Measurements from ENCODE around the gene VPS4B. TPM values are rescaled to one million over a fixed set of nuclear protein-coding genes. Genes with fewer than 3 reads are reported as not detected.

Gene VPS4B
- total and polyA plus RNA-seq, 2 of the 8 experiments (the other 6 are each of a cell fraction or from before 2014, with no cell fraction given), result 7.2 to 45.3 TPM

DNA sequence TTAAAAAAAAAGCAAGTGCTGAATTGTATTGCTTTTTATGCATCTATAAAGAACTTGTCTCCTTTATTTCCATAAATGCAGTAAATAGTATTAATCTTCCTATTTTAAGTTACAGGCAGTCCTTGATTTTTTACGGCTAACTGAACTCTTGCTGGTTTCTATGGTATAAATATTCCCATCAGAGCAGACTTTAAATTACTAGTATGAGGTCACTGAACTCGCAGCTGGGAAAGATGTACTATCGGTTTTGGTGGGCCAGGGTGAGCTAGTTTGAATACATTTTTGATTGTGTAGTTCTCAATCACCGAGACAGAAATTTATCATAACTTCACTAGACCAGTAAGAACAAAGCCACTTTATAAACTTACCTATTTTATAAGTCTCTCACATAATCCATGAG, 34.4 kb downstream of the VPS4B start:
- Histone ChIP-seq H3K56ac (replicated peaks; ENCODE audit: insufficient read length, low read depth, low read length) (no peak overlapping the region), H3K23me2 (ENCODE audit: low read depth, low read length) (no peaks in the 10 kb centered on the region), H3K4me3 (ENCODE audit: extremely low read depth in 1 of 4, insufficient read depth in 2 of 4, low read depth in 3 of 4, low read length in 4 of 4) (no peak overlapping the region), H3K36me3 (ENCODE audit: control insufficient read depth in 2 of 4, insufficient read depth in 4 of 4, low read length in 3 of 4) (peaks cover 0 to 19% (median 4%) of the 10 kb centered on the region in 4 experiments; a peak in 2 of 8 replicates), H4K5ac (ENCODE audit: insufficient read length, low read depth, low read length) (no peak overlapping the region), H3K18ac (ENCODE audit: extremely low read depth, low read length) (no peak overlapping the region), H3K23ac (ENCODE audit: insufficient read length) (no peak overlapping the region), H3K79me1 (ENCODE audit: low read depth, low read length) (no peaks in the 10 kb centered on the region), H3K4ac (replicated peaks; ENCODE audit: insufficient read length, low read depth, low read length) (no peak overlapping the region), H2AFZ (ENCODE audit: low read length) (no peak overlapping the region), H2BK120ac (replicated peaks; ENCODE audit: low read depth, low read length) (no peak overlapping the region), H3K9me3 (ENCODE audit: insufficient read depth in 2 of 2, low read depth in 1 of 2, low read length in 1 of 2) (no peaks in the 10 kb centered on the region), H2AK5ac (ENCODE audit: low read depth, low read length) (no peak overlapping the region), H2BK12ac (ENCODE audit: low read depth, low read length) (no peak overlapping the region), H3K27me3 (replicated peaks in 1 of 4; ENCODE audit: control insufficient read depth in 3 of 4, extremely low read depth in 1 of 4, insufficient read depth in 3 of 4, low read length in 3 of 4) (no peaks in the 10 kb centered on the region), H3K27ac (ENCODE audit: low read depth, low read length) (no peak overlapping the region), H2BK15ac (ENCODE audit: low read length) (no peak overlapping the region), H2BK20ac (ENCODE audit: low read length) (no peak overlapping the region), H4K20me1 (replicated peaks in 1 of 2; ENCODE audit: control insufficient read depth in 1 of 2, insufficient read depth in 2 of 2, low read length in 2 of 2) (no peaks in the 10 kb centered on the region), H3K14ac (ENCODE audit: insufficient read length) (no peak overlapping the region), H3K4me2 (ENCODE audit: insufficient read depth in 1 of 2, low read depth in 2 of 2, low read length in 2 of 2) (no peak overlapping the region), H2BK5ac (ENCODE audit: low read depth, low read length) (no peak overlapping the region), H4K91ac (replicated peaks; ENCODE audit: insufficient read length, low read length) (no peak overlapping the region), H3K79me2 (ENCODE audit: control insufficient read depth in 1 of 2, insufficient read depth in 2 of 2, low read length in 2 of 2) (no peaks in the 10 kb centered on the region), H3K9ac (replicated peaks in 1 of 4; ENCODE audit: extremely low read depth in 1 of 4, low read depth in 3 of 4, low read length in 3 of 4) (no peak overlapping the region), H3K4me1 (replicated peaks in 1 of 4; ENCODE audit: control insufficient read depth in 3 of 4, insufficient read depth in 4 of 4, low read length in 3 of 4) (no peaks in the 10 kb centered on the region), H4K8ac (ENCODE audit: extremely low read depth, insufficient read depth, low read length) (no peak overlapping the region)
- ChIA-PET CTCF (ENCODE audit: partially characterized antibody) (interaction anchor here (0.6 to 1.0 kb wide), 3 partner anchors 23 to 384 kb away, joined by 3 to 5 read pairs (median 5); no protein-coding TSS in a partner anchor), POLR2A (ENCODE audit: partially characterized antibody) (interaction anchor here (0.7 kb wide), 1 partner anchor 56 kb away, joined by 3 read pairs; no protein-coding TSS in a partner anchor)
- DNase-seq (ENCODE audit: low read depth in 1 of 2, low spot score in 2 of 2), result no peak
- WGBS, 2 experiments (ENCODE audit: extremely low coverage in 1 of 2, insufficient coverage in 1 of 2, insufficient read length in 1 of 2, insufficient replicate concordance in 2 of 2, low coverage in 1 of 2, low lambda C conversion rate in 2 of 2, missing lambda C conversion rate in 1 of 2), result 90% methylated on average over 4 of the region's 4 CpGs; no CpG with 5 or more reads in 1 of the 2 experiments
- FAIRE-seq, result no peak
- TF ChIP-seq RXRA (IDR thresholded peaks at IDR 0.05; ENCODE audit: insufficient read depth, low read depth, low read length) (no peak), SP1 (IDR thresholded peaks at IDR 0.05; ENCODE audit: low read depth, low read length) (no peak), EGR1 (IDR thresholded peaks at IDR 0.05; ENCODE audit: borderline replicate concordance, low read depth, low read length) (no peak), SIX5 (IDR thresholded peaks at IDR 0.05; ENCODE audit: low read depth, low read length) (no peak), SUZ12 (IDR thresholded peaks at IDR 0.05; ENCODE audit: low read length) (no peak), EP300 (IDR thresholded peaks at IDR 0.05; ENCODE audit: borderline replicate concordance in 1 of 2, low read depth in 2 of 2, low read length in 2 of 2) (no peak), YY1 (IDR thresholded peaks at IDR 0.05; ENCODE audit: low read depth, low read length) (no peak), CHD2 (IDR thresholded peaks at IDR 0.05; ENCODE audit: low read length) (no peak), CBX5 (IDR thresholded peaks at IDR 0.05; ENCODE audit: low read depth, low read length) (no peak), GABPA (IDR thresholded peaks at IDR 0.05; ENCODE audit: borderline replicate concordance, insufficient read depth, low read length) (no peak), CBX8 (IDR thresholded peaks at IDR 0.05; ENCODE audit: borderline replicate concordance, low read depth, low read length) (no peak), ZNF274 (IDR thresholded peaks at IDR 0.05; ENCODE audit: borderline replicate concordance, extremely low read depth, low read length) (no peak)
- TF ChIP-seq, protein P1, sequence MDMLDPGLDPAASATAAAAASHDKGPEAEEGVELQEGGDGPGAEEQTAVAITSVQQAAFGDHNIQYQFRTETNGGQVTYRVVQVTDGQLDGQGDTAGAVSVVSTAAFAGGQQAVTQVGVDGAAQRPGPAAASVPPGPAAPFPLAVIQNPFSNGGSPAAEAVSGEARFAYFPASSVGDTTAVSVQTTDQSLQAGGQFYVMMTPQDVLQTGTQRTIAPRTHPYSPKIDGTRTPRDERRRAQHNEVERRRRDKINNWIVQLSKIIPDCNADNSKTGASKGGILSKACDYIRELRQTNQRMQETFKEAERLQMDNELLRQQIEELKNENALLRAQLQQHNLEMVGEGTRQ (IDR thresholded peaks at IDR 0.05; ENCODE audit: low read length), result no peak

Measured in H1 (cell line).